ENCODE data around the gene CDH13. TPM values are rescaled to one million over a fixed set of nuclear protein-coding genes. Genes with fewer than 3 reads are reported as not detected.

The CDH13 gene
- total RNA-seq, 1 experiment from 2014 or later: 49.3 TPM

DNA sequence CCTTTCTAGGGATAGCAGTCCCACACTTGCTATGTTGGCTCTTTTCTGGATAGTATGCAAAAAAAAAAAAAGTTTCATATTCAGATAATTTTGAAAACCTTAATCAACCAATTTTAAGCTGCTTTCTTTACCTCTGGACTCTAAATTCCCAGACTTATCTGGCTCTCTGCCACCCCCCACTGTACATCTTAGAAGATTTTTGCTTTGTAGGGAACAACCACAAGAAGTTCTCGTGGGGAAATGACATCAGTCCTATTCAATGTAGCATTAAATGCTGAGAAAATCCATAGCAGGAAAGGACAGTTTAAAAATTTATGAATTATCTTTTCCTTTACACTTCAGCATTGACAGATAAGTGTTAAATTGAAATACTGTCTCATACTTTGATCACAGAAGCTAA is 618.3 kb downstream of the CDH13 start:
- no TSS peak for BruUV-seq (replicated peaks)
- Mint-ChIP-seq H3K4me3 (ENCODE audit: unreplicated experiment) (no peak overlapping the region), H3K4me1 (ENCODE audit: insufficient read depth, unreplicated experiment) (no peaks in the 10 kb centered on the region), H3K36me3 (ENCODE audit: insufficient read depth, unreplicated experiment) (no peaks in the 10 kb centered on the region), H3K9me3 (ENCODE audit: unreplicated experiment) (no peaks in the 10 kb centered on the region), H3K27ac (ENCODE audit: low read depth, unreplicated experiment) (no peak overlapping the region), H3K27me3 (ENCODE audit: insufficient read depth, unreplicated experiment) (no peaks in the 10 kb centered on the region)
- TF ChIP-seq, protein P1, sequence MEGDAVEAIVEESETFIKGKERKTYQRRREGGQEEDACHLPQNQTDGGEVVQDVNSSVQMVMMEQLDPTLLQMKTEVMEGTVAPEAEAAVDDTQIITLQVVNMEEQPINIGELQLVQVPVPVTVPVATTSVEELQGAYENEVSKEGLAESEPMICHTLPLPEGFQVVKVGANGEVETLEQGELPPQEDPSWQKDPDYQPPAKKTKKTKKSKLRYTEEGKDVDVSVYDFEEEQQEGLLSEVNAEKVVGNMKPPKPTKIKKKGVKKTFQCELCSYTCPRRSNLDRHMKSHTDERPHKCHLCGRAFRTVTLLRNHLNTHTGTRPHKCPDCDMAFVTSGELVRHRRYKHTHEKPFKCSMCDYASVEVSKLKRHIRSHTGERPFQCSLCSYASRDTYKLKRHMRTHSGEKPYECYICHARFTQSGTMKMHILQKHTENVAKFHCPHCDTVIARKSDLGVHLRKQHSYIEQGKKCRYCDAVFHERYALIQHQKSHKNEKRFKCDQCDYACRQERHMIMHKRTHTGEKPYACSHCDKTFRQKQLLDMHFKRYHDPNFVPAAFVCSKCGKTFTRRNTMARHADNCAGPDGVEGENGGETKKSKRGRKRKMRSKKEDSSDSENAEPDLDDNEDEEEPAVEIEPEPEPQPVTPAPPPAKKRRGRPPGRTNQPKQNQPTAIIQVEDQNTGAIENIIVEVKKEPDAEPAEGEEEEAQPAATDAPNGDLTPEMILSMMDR (IDR thresholded peaks at IDR 0.05; ENCODE audit: unreplicated experiment): no peak
- intact Hi-C loops (cut with micrococcal nuclease): no loop called here
- ChIA-PET CTCF (interaction anchor here (0.7 to 1.4 kb wide), 2 partner anchors 28 to 115 kb away, joined by 3 read pairs; no protein-coding TSS in a partner anchor), POLR2A (interaction anchor here (0.7 kb wide), 1 partner anchor 18 kb away, joined by 3 read pairs; no protein-coding TSS in a partner anchor)
- DNase-seq (ENCODE audit: unreplicated experiment): no peak

DNA sequence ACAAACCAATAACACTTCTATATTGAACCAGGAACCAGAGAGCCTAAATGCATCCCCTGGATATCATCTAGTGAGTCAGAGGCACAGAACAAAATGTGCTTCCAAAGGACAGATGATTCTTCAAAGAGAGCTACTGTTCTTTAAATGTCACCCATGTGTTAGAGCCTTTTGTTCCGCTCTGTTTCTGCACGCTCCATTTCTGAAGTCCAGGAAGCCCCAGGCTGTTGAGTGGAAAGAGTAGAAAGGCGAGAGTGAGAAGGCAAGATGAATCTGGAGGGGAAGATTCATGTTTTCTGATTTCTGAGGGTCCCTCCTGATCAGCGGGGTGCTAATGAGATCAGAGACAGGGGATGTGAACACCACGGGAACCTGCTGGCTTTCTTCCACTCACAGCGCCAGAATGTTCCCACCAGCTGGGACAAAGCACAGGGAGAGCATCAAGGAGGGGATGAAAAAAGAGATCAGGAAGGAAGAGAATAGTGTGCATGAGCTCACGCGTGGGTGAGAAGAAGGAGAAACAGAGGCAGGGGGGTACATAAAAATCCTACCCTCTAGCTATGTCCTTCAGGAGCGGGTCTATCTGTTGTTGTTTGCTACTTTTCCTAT is 621.1 kb downstream of the CDH13 start:
- DNase-seq (ENCODE audit: unreplicated experiment): no peak
- H3K27me3 Mint-ChIP-seq (ENCODE audit: insufficient read depth, unreplicated experiment): no peaks in the 10 kb centered on the region
- H3K4me3 Mint-ChIP-seq (ENCODE audit: unreplicated experiment): no peak overlapping the region
- no peaks in the 10 kb centered on the region for H3K4me1 Mint-ChIP-seq (ENCODE audit: insufficient read depth, unreplicated experiment)
- intact Hi-C loops (cut with micrococcal nuclease): no loop called here
- TF ChIP-seq, protein P1 (IDR thresholded peaks at IDR 0.05; ENCODE audit: unreplicated experiment): no peak
- no peak overlapping the region for H3K27ac Mint-ChIP-seq (ENCODE audit: low read depth, unreplicated experiment)
- no peaks in the 10 kb centered on the region for H3K9me3 Mint-ChIP-seq (ENCODE audit: unreplicated experiment)
- BruUV-seq (replicated peaks): no TSS peak
- POLR2A ChIA-PET: no interaction called here
- no peaks in the 10 kb centered on the region for H3K36me3 Mint-ChIP-seq (ENCODE audit: insufficient read depth, unreplicated experiment)
- CTCF ChIA-PET: interaction anchor here (0.6 to 1.3 kb wide), 3 partner anchors 32 to 459 kb away, joined by 3 read pairs; no protein-coding TSS in a partner anchor

DNA sequence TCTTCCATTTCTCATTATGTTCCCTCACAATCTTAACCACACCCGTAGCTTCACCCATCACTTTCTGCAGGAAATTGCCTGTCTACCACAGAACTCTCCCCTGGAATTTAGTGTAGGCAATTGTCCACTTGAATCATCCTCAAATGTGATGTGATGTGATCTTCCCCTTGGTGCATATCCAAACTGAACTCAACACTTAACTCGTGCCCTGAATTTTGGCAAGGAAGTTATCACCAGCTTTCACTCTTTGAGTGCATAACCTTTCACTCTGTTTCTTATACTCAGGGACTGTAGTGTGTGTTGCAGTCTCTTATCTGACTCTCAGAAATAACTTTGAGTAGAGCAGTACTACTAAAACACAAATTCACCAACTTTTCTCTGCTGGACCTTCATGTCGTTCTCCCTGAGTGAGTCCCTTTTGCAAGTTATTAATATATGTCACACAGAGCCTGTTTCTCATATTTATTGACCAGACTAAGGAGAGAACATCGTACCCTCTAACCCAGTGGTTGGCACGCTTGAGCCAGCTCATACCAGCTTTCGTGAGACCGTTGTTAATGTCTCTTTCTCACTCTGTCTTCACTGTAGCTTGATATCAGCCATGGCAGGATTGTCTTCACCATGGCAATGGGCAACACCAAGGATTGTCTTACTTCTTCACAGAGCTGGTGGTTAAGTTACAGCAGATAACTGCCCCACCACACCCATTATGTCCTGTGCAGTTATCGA is 622.1 kb downstream of the CDH13 start:
- ChIA-PET POLR2A (no interaction called here), CTCF (interaction anchor here (0.6 to 1.3 kb wide), 5 partner anchors 33 to 808 kb away, joined by 3 to 4 read pairs (median 3); no protein-coding TSS in a partner anchor)
- BruUV-seq (replicated peaks): no TSS peak
- Mint-ChIP-seq H3K27ac (ENCODE audit: low read depth, unreplicated experiment) (no peak overlapping the region), H3K27me3 (ENCODE audit: insufficient read depth, unreplicated experiment) (no peaks in the 10 kb centered on the region), H3K36me3 (ENCODE audit: insufficient read depth, unreplicated experiment) (no peaks in the 10 kb centered on the region), H3K9me3 (ENCODE audit: unreplicated experiment) (no peaks in the 10 kb centered on the region), H3K4me3 (ENCODE audit: unreplicated experiment) (no peak overlapping the region), H3K4me1 (ENCODE audit: insufficient read depth, unreplicated experiment) (no peaks in the 10 kb centered on the region)
- TF ChIP-seq, protein P1 (IDR thresholded peaks at IDR 0.05; ENCODE audit: unreplicated experiment): no peak
- intact Hi-C loops (cut with micrococcal nuclease): no loop called here
- DNase-seq (ENCODE audit: unreplicated experiment): no peak

DNA sequence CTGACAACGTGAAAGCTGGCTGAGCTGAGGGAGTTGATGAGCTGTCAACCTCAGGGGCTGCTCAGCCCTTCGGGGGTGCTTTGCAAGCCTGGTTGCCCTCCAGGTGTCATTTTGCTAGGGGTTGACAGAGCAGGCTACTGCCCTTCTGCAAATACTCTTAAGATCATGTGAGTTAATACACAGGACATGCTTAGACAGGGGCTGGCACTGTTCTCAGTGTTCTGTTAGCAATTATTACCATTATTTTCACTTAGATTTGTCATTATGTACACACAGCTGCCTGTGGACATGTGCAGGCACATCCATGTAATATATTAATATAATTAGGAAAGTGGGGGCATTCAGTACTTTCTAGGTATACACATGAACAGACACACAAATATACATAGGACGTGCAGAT is 626.8 kb downstream of the CDH13 start:
- Mint-ChIP-seq H3K4me3 (ENCODE audit: unreplicated experiment) (no peak overlapping the region), H3K27ac (ENCODE audit: low read depth, unreplicated experiment) (no peak overlapping the region), H3K9me3 (ENCODE audit: unreplicated experiment) (no peaks in the 10 kb centered on the region), H3K36me3 (ENCODE audit: insufficient read depth, unreplicated experiment) (no peaks in the 10 kb centered on the region), H3K27me3 (ENCODE audit: insufficient read depth, unreplicated experiment) (no peaks in the 10 kb centered on the region), H3K4me1 (ENCODE audit: insufficient read depth, unreplicated experiment) (no peaks in the 10 kb centered on the region)
- POLR2A ChIA-PET: no interaction called here
- CTCF ChIA-PET: no interaction called here
- intact Hi-C loops (cut with micrococcal nuclease): no loop called here
- DNase-seq (ENCODE audit: unreplicated experiment): no peak
- TF ChIP-seq, protein P1 (IDR thresholded peaks at IDR 0.05; ENCODE audit: unreplicated experiment): no peak
- no TSS peak for BruUV-seq (replicated peaks)

All from MCF 10A (cell line).